ENCODE results near the gene SELENON.

- TF ChIP-seq POLR2AphosphoS5 (IDR thresholded peaks at IDR 0.05) (no peak), CTCF (IDR thresholded peaks at IDR 0.05) (no peak), POLR2A (IDR thresholded peaks at IDR 0.05) (no peak)
Measured at GRCh38 chr1:25767437-25767770, 32.6 kb upstream of the SELENON start.

All from prostate gland (tissue), 2 donors.